SK-N-DZ (cell line): ENCODE measurements around the gene SYNE2.
"Not testable (repeated sequence)": the region's sequence is repeated elsewhere in the genome, so short reads cannot be mapped to it uniquely, and the experiment has no call there.

Source experiments
- DNase-seq: peaks from one replicate; pipeline ENCODE4 v3.0.0-alpha.2; 2015; ENCODE audit warnings: low spot score

SYNE2 gene

DNA sequence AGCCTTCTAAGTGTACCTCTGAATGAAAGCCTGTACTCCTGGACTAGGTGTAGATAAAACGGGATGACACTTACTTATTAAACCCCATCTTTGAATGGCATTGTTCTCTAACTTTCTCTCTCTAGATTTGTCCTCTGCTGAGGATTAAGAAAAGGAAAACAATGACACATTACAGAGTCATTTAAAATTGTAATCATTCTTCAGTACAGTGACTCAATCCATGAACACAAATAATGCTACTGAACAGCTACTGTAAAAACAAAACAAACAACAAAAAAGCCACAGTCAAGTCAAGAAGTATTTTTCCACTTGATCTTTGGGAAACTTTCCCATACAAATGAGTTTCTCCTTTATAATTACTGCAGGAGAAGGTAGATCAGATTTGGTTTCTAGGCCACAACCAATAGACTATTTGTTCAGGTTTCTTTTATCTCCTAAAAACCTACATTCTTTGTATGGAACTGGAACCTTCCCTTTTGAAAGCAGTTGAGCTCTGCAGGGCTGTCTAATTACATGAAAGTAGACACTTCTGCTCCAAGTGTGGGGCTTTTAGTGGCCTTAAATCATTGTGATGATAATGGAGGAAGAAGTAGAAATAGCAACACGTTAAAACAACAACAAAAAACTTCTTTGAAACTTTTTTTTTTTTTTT, 222.3 kb downstream of the SYNE2 start:
- DNase-seq = no peak

- DNase-seq = no peak
Observed at GRCh38 chr14:64075613-64076005, 222.8 kb downstream of the SYNE2 start.

DNA sequence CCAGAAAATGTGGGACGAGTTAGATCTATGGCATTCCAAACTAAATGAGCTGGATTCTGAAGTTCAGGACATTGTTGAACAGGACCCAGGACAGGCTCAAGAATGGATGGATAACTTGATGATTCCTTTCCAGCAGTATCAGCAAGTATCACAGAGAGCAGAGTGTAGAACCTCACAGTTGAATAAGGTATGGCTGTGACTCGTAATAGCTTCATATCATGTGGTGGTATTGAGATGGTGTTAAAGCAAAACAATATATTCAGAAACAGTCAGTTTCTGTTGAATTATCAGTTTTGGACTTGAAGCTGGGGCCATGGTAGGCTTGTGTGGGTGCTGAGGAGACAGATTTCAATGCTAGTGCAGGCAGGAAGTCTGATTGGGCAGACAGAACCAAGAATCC, 227.6 kb downstream of the SYNE2 start:
- DNase-seq = no peak

DNA sequence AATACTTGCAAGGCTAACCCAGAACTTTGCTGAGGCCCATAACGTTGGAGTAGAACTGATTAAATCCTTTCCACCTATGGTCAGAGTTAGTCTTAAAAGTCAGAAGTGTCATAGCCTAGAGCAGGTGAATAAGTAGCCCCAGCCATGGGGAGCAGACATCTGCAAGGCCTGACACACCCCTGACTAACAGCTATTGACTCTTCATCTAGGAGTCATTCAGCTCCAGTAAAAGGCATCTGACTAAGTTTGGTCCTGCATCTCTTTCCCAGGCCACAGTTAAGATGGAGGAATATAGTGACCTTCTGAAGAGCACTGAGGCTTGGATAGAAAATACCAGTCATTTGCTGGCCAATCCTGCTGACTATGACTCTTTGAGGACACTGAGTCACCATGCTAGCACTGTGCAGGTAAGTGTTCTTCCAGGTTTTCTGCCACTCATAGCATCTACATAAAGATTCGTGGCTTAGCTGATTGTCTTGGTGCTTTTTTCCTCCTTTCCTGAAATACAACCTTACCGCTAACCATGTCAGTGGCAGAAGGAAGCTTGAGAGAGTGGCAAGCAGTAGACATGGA, 228.5 kb downstream of the SYNE2 start:
- no peak for DNase-seq

GRCh38 chr14:64082837-64083236, 230.0 kb downstream of the SYNE2 start:
- DNase-seq = no peak

DNA sequence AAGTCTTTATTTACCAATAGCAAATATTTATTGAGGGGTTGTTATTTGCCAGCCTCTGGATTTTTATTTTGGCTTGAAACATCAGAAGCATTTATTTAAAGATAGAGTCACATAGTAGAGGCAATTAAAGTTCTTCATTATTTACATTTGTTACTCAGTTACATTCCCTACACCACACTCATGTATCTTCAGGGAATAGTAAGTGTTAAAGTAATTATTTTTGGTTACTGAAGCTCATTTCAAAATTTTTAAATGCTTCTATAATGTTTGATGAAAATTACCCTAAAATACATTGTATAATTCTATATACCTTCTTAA, 235.8 kb downstream of the SYNE2 start:
- no peak for DNase-seq

- no peak for DNase-seq
Observed at GRCh38 chr14:64089920-64090319, 237.1 kb downstream of the SYNE2 start.

DNA sequence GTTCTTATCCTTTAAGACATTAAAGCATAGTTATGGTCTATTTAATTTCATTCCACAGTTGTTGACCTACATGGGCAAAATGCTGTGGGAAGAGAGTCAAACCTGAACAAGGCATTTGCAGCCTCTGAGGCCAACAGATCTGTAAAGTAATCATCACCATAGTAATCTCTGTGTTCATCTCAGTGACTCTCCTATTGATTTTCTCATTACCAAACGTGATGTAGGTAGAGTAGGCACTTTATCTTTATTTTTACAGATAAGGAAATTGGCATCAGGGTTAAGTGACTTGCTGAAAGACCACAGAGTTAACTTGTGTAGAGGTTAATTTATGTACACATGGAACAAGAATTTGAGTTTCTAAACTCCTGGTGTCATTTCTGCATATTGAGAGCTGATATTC, 238.4 kb downstream of the SYNE2 start:
- peak; percentile 16 for DNase-seq

GRCh38 chr14:64092338-64092737, 239.5 kb downstream of the SYNE2 start:
- DNase-seq = no peak

- DNase-seq = no peak
Observed at GRCh38 chr14:64092940-64093339, 240.1 kb downstream of the SYNE2 start.

DNA sequence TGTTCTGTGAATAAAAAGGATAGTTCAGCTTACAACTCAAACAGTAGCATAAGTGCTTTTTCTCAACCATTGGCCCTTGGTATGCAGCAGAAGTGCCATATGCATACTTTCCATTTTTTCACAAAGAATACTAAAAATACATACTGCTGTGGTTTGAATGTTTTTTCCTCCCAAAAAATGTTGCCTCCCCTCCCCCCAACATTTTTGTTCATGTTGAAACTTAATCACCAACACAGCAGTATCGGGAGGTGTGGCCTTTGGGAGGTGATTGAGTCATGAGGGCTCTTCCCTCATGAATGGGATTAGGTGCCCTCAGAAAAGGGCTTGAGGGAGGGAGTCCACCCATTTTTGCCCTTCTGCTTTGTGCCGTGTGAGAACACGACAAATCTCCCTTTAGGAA, 242.8 kb downstream of the SYNE2 start:
- no peak for DNase-seq

GRCh38 chr14:64098120-64098519, 245.3 kb downstream of the SYNE2 start:
- no peak for DNase-seq

DNA sequence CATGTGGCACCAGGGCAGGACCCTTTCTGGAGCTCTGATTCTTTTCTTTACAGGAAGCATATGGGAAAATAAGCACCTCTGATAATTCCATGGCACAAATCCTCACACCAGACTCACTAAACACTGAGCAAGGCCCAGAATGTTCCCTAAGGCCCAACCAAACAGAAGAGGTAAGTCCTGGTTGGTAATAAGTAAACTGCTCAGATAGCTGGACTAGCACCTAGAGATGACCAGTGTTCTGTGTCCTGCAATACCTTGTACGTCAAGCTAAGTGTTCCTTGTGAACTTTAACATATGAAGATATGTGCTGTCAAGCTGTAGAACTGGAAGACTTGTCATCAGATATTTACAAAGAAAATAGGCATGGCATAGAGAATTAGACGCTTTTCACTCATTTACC, 254.6 kb downstream of the SYNE2 start:
- no peak for DNase-seq

- no peak for DNase-seq
Observed at GRCh38 chr14:64109819-64110554, 257.2 kb downstream of the SYNE2 start.

- no peak for DNase-seq
Observed at GRCh38 chr14:64110802-64111201, 258.0 kb downstream of the SYNE2 start.

- DNase-seq = no peak
Observed at GRCh38 chr14:64112867-64113678, 260.3 kb downstream of the SYNE2 start.

DNA sequence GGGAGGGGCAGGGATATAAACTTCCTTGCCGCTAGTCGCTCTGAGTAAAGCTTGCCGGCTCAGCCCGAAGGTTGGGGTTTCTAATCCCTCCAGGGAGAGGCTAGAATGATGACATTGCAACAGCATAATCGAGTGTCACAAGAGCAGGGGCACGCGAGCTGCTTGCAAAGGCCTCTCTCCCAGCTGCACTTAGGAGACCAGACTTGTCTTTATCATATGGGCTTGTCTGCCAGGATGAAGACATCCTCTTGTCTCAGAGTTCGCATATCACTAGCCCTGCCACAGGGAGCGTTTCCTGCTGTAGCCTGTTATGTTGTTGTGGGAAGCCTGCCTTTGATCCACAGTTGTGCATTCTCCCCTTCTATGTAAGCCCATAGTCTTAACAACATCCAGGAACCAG, 261.4 kb downstream of the SYNE2 start:
- DNase-seq = no peak

DNA sequence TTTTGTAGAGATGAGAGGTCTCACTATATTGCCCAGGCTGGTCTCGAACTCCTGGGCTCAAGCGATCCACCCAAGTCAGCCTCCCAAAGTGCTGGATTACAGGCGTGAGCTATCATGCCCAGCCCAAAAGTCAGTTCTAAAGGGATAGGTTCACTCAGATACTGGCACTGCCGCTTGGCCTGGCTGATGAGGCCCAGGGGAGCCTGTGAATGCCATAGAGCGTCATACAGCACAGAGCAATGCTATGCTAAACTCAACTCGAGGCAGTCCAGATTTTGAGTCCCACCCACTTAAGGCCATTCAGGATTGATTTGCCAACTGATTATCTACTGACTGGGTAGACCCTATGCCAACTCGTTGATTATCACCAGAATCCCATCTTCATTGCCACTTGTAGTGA, 262.0 kb downstream of the SYNE2 start:
- no peak for DNase-seq

- no peak for DNase-seq
Observed at GRCh38 chr14:64115401-64115800, 262.6 kb downstream of the SYNE2 start.

DNA sequence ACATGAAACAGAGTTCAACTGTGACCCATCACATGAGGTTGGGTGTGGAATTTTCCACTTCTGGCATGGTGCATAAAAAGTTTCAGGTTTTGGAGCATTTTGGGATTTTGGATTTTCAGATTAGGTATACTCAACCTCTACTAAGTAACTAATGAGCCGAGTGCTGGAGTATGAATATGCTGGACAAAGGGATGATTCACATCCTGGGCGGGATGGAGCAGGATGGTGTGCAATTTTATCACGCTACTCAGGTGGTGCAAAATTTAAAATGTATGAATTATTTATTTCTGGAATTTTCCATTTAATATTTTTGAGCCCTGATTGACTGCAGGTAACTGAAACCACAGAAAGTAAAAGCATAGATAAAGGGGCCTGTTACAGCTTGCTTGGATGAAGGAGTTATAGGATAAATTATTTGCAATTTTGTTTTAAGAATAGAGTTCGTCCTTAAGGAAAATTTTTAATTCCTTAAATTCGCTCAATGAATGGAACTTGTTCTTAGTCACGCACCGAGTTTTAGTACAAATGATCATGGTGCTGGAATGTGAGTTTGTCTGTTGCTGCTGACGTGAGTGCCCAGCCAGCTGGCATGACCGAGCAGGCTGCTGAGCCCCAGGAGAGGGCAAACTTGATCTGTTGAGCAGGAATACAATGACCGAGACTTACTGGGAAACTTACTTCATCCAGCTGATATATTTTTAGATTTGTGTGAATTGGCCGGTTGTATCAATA, 265.0 kb downstream of the SYNE2 start:
- DNase-seq = no peak

GRCh38 chr14:64118403-64118742, 265.6 kb downstream of the SYNE2 start:
- not testable (repeated sequence) for DNase-seq

- no peak for DNase-seq
Observed at GRCh38 chr14:64118892-64119291, 266.1 kb downstream of the SYNE2 start.
